Keratinocyte (primary cell): ENCODE data around the gene GTPBP1. TPM values are rescaled to one million over a fixed set of nuclear protein-coding genes. Genes with fewer than 3 reads are reported as not detected.

Source experiments
- DNase-seq: peaks from one replicate; pipeline ENCODE4 v3.0.0-alpha.2; 2011; ENCODE audit warnings: low read depth, missing footprints, low spot score
- FAIRE-seq: peaks from 2 replicates; lab custom pipeline; 2011; peaks lifted over from hg19 to GRCh38; lab: Jason Lieb, UNC
- H2AFZ ChIP-seq: 2 replicates; pipeline ENCODE4 v1.6.0; 2012; ENCODE audit warnings: low read length, control low read depth, inconsistent platforms; ENCODE audit not compliant: control insufficient read depth
- H3K27ac ChIP-seq: 2 replicates; pipeline ENCODE4 v1.5.1; 2011; ENCODE audit warnings: low read length; ENCODE audit not compliant: control insufficient read depth, insufficient read depth
- H3K27me3 ChIP-seq: 3 replicates; pipeline ENCODE4 v1.6.0; 2011; ENCODE audit warnings: low read length; ENCODE audit not compliant: control insufficient read depth, insufficient read depth; ENCODE audit errors: extremely low read depth
- H3K36me3 ChIP-seq, 2 experiments: 2 replicates in 1 of 2; 3 replicates in 1 of 2; pipeline ENCODE4 v1.5.1; 2011; ENCODE audit warnings: low read length in 2 of 2, mild to moderate bottlenecking in 1 of 2; ENCODE audit not compliant: control insufficient read depth in 2 of 2, insufficient read depth in 2 of 2; ENCODE audit errors: extremely low read depth in 1 of 2
- H3K4me1 ChIP-seq: 3 replicates; pipeline ENCODE4 v1.5.1; 2011; ENCODE audit warnings: low read length; ENCODE audit not compliant: control insufficient read depth, insufficient read depth; ENCODE audit errors: extremely low read depth
- H3K4me2 ChIP-seq: 3 replicates; pipeline ENCODE4 v1.6.0; 2011; ENCODE audit warnings: low read depth, low read length; ENCODE audit not compliant: control insufficient read depth, insufficient read depth; ENCODE audit errors: extremely low read depth
- H3K4me3 ChIP-seq, 3 experiments: fragments of 200-600 bp in 1 of 3; sonication (generic) in 1 of 3; 2 replicates in 2 of 3; 3 replicates in 1 of 3; pipeline ENCODE4 v1.5.1; 2011 to 2016; ENCODE audit warnings: low read length in 3 of 3, mild to moderate bottlenecking in 3 of 3, control low read depth in 2 of 3, inconsistent platforms in 1 of 3, low read depth in 1 of 3, mixed read lengths in 1 of 3, mixed run types in 1 of 3, moderate library complexity in 1 of 3; ENCODE audit not compliant: control insufficient read depth in 2 of 3, insufficient read depth in 2 of 3; ENCODE audit errors: extremely low read depth in 1 of 3
- H3K79me2 ChIP-seq: 2 replicates; pipeline ENCODE4 v1.6.0; 2012; ENCODE audit warnings: low read length; ENCODE audit not compliant: control insufficient read depth, insufficient read depth
- H3K9ac ChIP-seq: 3 replicates; pipeline ENCODE4 v1.6.0; 2011; ENCODE audit warnings: low read length; ENCODE audit not compliant: control insufficient read depth, insufficient read depth; ENCODE audit errors: extremely low read depth
- H3K9me1 ChIP-seq: 3 replicates; pipeline ENCODE4 v1.6.0; 2011; ENCODE audit warnings: low read length; ENCODE audit not compliant: control insufficient read depth, insufficient read depth; ENCODE audit errors: extremely low read depth
- H3K9me3 ChIP-seq: 2 replicates; pipeline ENCODE4 v1.5.1; 2012; ENCODE audit warnings: low read depth, low read length; ENCODE audit not compliant: control insufficient read depth
- H4K20me1 ChIP-seq: 3 replicates; pipeline ENCODE4 v1.6.0; 2011; ENCODE audit warnings: low read length; ENCODE audit not compliant: control insufficient read depth, insufficient read depth; ENCODE audit errors: extremely low read depth
- EZH2 ChIP-seq: IDR thresholded peaks from one replicate; pipeline ENCODE4 v1.6.1; 2012; ENCODE audit warnings: inconsistent platforms, mild to moderate bottlenecking, low read length, moderate library complexity
- dilution Hi-C: fragments of 300-500 bp; cut with MboI; formaldehyde crosslinking; loops from one replicate; pipeline ENCODE4 v1.7.0; 2020; ENCODE audit warnings: low sequenced_read_pairs; ENCODE audit not compliant: extremely low pct_ligation_motif_present
- polyA plus RNA-seq, 5 experiments: library from polyadenylated mRNA; depleted of rRNA in 3 of 5; stranded (reverse) in 3 of 5; stranded (forward) in 1 of 5; unstranded in 1 of 5; fragments of >200 nt; gene quantifications; 1 replicate in 1 of 5; 2 replicates in 3 of 5; 3 replicates in 1 of 5; pipeline versions ENCODE4 v1.2.1 to v1.2.3, GENCODE V29; 2011 to 2012; ENCODE audit warnings: missing spikeins in 2 of 5, low read depth in 1 of 5, low replicate concordance in 1 of 5
- TF ChIP-seq, protein P1 (sequence below), 3 experiments: IDR thresholded peaks in 1 of 3; conservative IDR thresholded peaks in 1 of 3; optimal IDR thresholded peaks in 1 of 3; 2 replicates in 2 of 3; 3 replicates in 1 of 3; pipeline versions ENCODE3 to v1.5.1; 2011; ENCODE audit warnings: low read length in 3 of 3, mild to moderate bottlenecking in 3 of 3, moderate library complexity in 2 of 3, control low read depth in 1 of 3, inconsistent platforms in 1 of 3; ENCODE audit not compliant: insufficient read depth in 2 of 3; ENCODE audit errors: extremely low read depth in 1 of 3

The GTPBP1 gene
- polyA plus RNA-seq, 1 donor (not counting 4 experiments of a cell fraction or from before 2014, with no cell fraction given), result 16.3 TPM

- no peaks in the 10 kb centered on the region for H3K27me3 ChIP-seq
- no peak overlapping the region for H3K9ac ChIP-seq
- DNase-seq (no peak), FAIRE-seq (no peak)
- H2AFZ ChIP-seq, result no peak overlapping the region
- H3K9me1 ChIP-seq, result no peaks in the 10 kb centered on the region
- peaks cover 52 to 55% of the 10 kb centered on the region in 2 experiments for H3K36me3 ChIP-seq
- no peaks in the 10 kb centered on the region for H3K9me3 ChIP-seq
- dilution Hi-C loops, result no loop called here
- H3K4me3 ChIP-seq, result no peak overlapping the region
- no peak overlapping the region for H3K27ac ChIP-seq
- peaks cover 5% of the 10 kb centered on the region for H3K4me1 ChIP-seq
- H3K4me2 ChIP-seq, result no peak overlapping the region
- TF ChIP-seq, protein P1, sequence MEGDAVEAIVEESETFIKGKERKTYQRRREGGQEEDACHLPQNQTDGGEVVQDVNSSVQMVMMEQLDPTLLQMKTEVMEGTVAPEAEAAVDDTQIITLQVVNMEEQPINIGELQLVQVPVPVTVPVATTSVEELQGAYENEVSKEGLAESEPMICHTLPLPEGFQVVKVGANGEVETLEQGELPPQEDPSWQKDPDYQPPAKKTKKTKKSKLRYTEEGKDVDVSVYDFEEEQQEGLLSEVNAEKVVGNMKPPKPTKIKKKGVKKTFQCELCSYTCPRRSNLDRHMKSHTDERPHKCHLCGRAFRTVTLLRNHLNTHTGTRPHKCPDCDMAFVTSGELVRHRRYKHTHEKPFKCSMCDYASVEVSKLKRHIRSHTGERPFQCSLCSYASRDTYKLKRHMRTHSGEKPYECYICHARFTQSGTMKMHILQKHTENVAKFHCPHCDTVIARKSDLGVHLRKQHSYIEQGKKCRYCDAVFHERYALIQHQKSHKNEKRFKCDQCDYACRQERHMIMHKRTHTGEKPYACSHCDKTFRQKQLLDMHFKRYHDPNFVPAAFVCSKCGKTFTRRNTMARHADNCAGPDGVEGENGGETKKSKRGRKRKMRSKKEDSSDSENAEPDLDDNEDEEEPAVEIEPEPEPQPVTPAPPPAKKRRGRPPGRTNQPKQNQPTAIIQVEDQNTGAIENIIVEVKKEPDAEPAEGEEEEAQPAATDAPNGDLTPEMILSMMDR (optimal IDR thresholded peaks at IDR 0.05 in 1 of 3, IDR thresholded peaks at IDR 0.05 in 1 of 3, conservative IDR thresholded peaks at IDR 0.05 in 1 of 3; ENCODE audit: extremely low read depth in 1 of 3, insufficient read depth in 2 of 3, low read length in 3 of 3), result no peak
- TF ChIP-seq EZH2, result no peak
- H4K20me1 ChIP-seq, result peaks cover 2% of the 10 kb centered on the region
- no peaks in the 10 kb centered on the region for H3K79me2 ChIP-seq
Observed at GRCh38 chr22:38729946-38730345, 24.2 kb downstream of the GTPBP1 start.

GRCh38 chr22:38730411-38730871 is 24.7 kb downstream of the GTPBP1 start:
- H3K79me2 ChIP-seq, result no peaks in the 10 kb centered on the region
- H3K4me3 ChIP-seq, result no peak overlapping the region
- dilution Hi-C loops, result no loop called here
- H3K36me3 ChIP-seq, result peaks cover 48 to 56% of the 10 kb centered on the region in 2 experiments
- no peak overlapping the region for H3K27ac ChIP-seq
- TF ChIP-seq, protein P1 (optimal IDR thresholded peaks at IDR 0.05 in 1 of 3, IDR thresholded peaks at IDR 0.05 in 1 of 3, conservative IDR thresholded peaks at IDR 0.05 in 1 of 3; ENCODE audit: extremely low read depth in 1 of 3, insufficient read depth in 2 of 3, low read length in 3 of 3), result no peak
- peaks cover 2% of the 10 kb centered on the region for H4K20me1 ChIP-seq
- H3K9ac ChIP-seq, result no peak overlapping the region
- H2AFZ ChIP-seq, result no peak overlapping the region
- H3K4me1 ChIP-seq, result peaks cover 5% of the 10 kb centered on the region
- FAIRE-seq (no peak), DNase-seq (no peak)
- H3K27me3 ChIP-seq, result no peaks in the 10 kb centered on the region
- H3K9me1 ChIP-seq, result no peaks in the 10 kb centered on the region
- H3K9me3 ChIP-seq, result no peaks in the 10 kb centered on the region
- no peak overlapping the region for H3K4me2 ChIP-seq
